ENCODE measurements around the gene ENPP3. TPM values are rescaled to one million over a fixed set of nuclear protein-coding genes. Genes with fewer than 3 reads are reported as not detected.

The ENPP3 gene
- total RNA-seq, 2 donors from 2014 or later: 0.16 to 0.70 TPM

DNA sequence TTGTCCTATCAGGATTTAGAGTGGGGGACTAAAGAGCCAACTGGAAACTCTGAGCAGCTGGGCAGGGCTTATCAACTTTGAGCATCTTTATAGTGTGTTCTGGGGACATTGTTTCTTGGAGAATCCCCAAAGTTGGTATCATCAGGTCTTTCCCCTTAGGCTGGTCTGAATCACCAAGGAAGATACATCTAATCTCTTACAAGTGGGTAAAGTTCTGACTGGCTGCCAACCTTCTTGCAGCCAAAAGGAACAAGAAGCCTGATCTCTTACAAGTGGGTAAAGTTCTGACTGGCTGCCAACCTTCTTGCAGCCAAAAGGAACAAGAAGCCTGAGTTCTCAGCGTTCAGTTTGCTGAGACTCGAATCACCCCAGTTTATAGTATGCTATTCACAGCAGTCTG lies 7.5 kb upstream of the ENPP3 start:
- peaks cover 3% of the 10 kb centered on the region for H3K36me3 Mint-ChIP-seq (ENCODE audit: low read depth)
- no peak for DNase-seq
- no peaks in the 10 kb centered on the region for H3K9me3 ChIP-seq (ENCODE audit: control insufficient read depth, low read length, poor library complexity, severe bottlenecking)
- peak overlapping the region; percentile 49 for H3K4me3 Mint-ChIP-seq
- H3K4me1 Mint-ChIP-seq: peaks cover 23% of the 10 kb centered on the region
- no peak for ATAC-seq
- peak overlapping the region; percentile 98 for H3K27ac Mint-ChIP-seq
- no peaks in the 10 kb centered on the region for H3K27me3 Mint-ChIP-seq

DNA sequence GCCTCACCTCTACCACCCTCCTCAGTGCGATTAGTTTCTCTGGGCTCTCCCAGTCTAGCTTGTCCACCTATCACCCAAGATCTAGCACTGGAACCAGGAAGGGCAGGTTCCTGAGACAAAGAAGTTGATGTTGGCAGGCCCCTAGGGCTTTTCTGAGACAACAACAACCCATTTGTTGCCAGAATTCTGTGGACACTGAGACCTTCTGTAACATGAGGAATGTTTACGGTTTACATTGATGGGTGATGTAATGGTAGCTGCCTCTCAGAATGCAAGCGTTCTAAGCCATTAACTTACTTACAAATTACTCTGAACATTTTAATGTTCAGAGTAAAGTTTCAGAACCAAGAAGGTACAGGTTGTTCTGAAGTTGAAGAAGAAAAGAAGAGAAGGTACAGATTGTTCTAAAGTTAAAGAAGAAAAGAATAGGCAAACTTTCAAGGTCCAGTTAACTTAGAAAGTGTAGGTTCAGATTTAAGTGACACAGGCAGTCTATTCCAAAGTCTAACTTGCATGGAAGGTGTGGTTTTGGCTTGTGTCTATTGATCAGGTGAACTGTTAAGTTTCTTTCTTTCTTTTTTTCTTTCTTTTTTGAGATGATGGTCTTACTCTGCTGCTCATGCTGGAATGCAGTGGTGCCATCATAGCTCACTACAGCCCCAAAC lies 5.3 kb upstream of the ENPP3 start:
- Mint-ChIP-seq H3K27ac (peak overlapping the region; percentile 32), H3K27me3 (no peaks in the 10 kb centered on the region), H3K36me3 (ENCODE audit: low read depth) (peaks cover 3% of the 10 kb centered on the region), H3K4me3 (no peak overlapping the region), H3K4me1 (peaks cover 20% of the 10 kb centered on the region)
- H3K9me3 ChIP-seq (ENCODE audit: control insufficient read depth, low read length, poor library complexity, severe bottlenecking): no peaks in the 10 kb centered on the region
- ATAC-seq (no peak), DNase-seq (no peak)

DNA sequence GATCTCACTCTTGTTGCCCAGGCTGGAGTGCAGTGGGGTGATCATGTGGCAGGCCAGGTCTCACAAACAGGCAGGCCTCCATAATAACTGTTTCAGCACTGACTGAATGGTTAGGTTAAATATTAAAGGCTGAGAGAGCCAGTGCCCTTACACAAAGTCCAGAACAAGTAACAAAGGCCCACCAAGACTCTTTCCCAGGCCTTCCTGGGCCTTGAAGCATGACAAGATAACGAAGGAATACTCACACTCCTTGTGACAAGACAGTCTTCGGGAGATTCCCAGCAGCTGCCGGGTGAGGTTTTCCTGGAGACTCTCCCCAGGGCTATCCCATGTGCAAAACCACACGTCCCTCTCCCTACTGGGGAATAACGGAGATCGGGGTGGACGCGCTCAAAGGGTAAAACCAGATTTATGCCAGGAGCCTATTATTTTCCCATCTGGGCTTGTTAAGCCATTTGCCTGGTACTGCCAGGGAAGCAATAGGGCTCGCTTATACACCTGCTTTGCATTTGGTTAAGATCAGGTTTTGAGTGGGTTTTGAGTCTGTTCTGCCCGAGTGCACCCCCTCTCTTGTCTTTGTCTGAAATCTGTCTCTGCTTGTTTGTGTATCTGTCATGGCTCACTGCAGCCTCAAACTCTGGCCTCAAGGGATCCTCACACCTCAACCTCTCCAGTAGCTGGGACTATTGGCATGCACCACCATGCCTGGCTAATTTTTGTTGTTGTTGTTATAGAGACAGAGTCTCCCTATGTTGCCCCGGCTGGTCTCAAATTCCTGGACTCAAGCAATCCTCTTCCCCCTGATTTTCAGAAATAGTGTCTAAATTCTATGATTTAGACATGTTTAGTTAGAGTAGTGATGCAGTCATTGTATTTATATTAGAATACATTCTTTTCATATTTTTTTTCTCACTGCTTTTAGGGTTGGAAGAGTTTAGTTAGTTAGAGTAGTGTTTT lies 1.4 kb upstream of the ENPP3 start:
- no peak for ATAC-seq
- peaks cover 4% of the 10 kb centered on the region for H3K36me3 Mint-ChIP-seq (ENCODE audit: low read depth)
- DNase-seq: no peak
- H3K4me3 Mint-ChIP-seq: no peak overlapping the region
- peaks cover 4% of the 10 kb centered on the region for H3K4me1 Mint-ChIP-seq
- H3K27ac Mint-ChIP-seq: no peak overlapping the region
- no peaks in the 10 kb centered on the region for H3K27me3 Mint-ChIP-seq
- H3K9me3 ChIP-seq (ENCODE audit: control insufficient read depth, low read length, poor library complexity, severe bottlenecking): no peaks in the 10 kb centered on the region

DNA sequence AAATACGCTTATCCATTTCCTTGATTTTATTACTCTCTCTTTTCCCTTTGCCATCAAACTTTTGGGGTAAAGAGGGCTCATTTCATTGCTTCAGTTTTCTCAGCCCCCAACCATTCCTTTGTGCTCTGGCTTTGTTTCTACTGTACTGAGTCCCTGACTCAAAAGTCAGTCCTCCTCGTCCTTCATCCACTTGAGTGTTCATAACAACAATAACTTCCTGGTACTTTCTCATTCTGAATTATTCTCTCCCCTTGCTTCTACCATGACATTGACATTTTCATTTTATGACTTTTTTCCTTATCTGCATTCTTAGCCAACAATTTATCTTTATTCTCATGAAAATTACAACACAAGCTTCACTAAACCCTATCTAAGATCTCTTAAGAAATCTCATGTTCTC lies 911 bp downstream of the ENPP3 start:
- no peak for ATAC-seq
- H3K4me3 Mint-ChIP-seq: no peak overlapping the region
- no peak overlapping the region for H3K27ac Mint-ChIP-seq
- no peak for DNase-seq
- H3K36me3 Mint-ChIP-seq (ENCODE audit: low read depth): peaks cover 4% of the 10 kb centered on the region
- peaks cover 4% of the 10 kb centered on the region for H3K4me1 Mint-ChIP-seq
- H3K9me3 ChIP-seq (ENCODE audit: control insufficient read depth, low read length, poor library complexity, severe bottlenecking): no peaks in the 10 kb centered on the region
- H3K27me3 Mint-ChIP-seq: no peaks in the 10 kb centered on the region

DNA sequence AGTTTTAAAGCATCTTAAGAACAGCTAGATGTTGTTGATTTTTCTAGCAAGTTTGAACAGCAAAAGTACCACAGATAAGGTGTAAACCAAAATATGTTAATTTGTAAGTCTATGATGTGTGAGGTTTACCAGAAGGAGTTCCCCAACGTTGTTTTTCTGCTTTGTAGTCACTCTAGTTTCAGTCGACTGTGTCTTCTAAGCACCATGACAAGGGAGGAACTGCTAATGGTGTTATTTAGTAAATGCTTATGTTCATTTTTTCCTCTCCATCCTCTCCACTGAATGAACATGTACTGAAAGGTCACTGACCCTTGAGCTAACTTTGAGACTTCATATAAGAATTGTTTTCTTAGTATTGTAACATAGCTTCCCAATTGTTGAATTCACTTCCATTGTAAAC lies 3.0 kb downstream of the ENPP3 start:
- Mint-ChIP-seq H3K27ac (no peak overlapping the region), H3K4me3 (no peak overlapping the region), H3K27me3 (no peaks in the 10 kb centered on the region), H3K4me1 (peaks cover 4% of the 10 kb centered on the region), H3K36me3 (ENCODE audit: low read depth) (peaks cover 4% of the 10 kb centered on the region)
- no peaks in the 10 kb centered on the region for H3K9me3 ChIP-seq (ENCODE audit: control insufficient read depth, low read length, poor library complexity, severe bottlenecking)
- DNase-seq (no peak), ATAC-seq (no peak)

DNA sequence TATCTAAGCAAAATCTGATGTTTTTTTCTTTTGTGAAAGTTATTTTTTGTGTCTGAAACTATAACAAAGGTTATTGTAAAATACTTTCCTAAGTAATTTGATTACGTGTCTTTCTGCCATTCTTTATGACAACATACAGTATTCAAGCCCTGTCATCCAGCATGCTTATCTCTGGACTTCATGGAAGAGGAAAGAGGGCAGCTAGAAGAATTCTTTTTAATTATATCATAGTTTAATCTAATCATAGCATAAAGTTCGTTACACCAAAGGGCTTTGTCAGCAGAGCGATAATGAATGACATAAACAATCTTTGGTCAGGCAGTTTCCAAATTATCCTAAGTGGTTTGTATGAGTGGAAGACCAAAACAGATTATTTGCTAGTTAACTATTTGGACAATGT lies 3.5 kb downstream of the ENPP3 start:
- Mint-ChIP-seq H3K4me3 (no peak overlapping the region), H3K27ac (no peak overlapping the region), H3K27me3 (no peaks in the 10 kb centered on the region), H3K36me3 (ENCODE audit: low read depth) (peaks cover 4% of the 10 kb centered on the region), H3K4me1 (peaks cover 4% of the 10 kb centered on the region)
- no peaks in the 10 kb centered on the region for H3K9me3 ChIP-seq (ENCODE audit: control insufficient read depth, low read length, poor library complexity, severe bottlenecking)
- no peak for ATAC-seq
- DNase-seq: no peak

DNA sequence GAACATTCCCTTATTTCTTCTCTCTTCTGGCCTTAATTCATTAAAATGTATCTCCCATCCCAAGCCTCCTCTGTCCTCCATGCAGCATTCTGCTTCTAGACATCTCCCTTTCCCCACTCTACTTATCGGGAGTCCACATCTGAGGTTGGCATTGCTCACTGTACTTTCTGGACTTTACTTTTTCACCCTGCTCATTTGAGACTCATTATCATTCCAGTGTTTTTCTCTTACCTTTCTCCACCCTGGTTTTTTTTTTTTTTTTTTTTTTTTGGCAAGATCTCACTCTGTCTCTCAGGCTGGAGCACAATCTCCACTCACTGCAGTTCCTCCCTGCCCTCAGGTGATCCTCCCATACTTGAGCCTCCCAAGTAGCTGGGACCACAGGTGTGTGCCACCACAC lies 4.5 kb downstream of the ENPP3 start:
- no peaks in the 10 kb centered on the region for H3K27me3 Mint-ChIP-seq
- DNase-seq (no peak), ATAC-seq (no peak)
- no peak overlapping the region for H3K27ac Mint-ChIP-seq
- H3K4me3 Mint-ChIP-seq: no peak overlapping the region
- H3K9me3 ChIP-seq (ENCODE audit: control insufficient read depth, low read length, poor library complexity, severe bottlenecking): no peaks in the 10 kb centered on the region
- H3K4me1 Mint-ChIP-seq: peaks cover 4% of the 10 kb centered on the region
- peaks cover 4% of the 10 kb centered on the region for H3K36me3 Mint-ChIP-seq (ENCODE audit: low read depth)

DNA sequence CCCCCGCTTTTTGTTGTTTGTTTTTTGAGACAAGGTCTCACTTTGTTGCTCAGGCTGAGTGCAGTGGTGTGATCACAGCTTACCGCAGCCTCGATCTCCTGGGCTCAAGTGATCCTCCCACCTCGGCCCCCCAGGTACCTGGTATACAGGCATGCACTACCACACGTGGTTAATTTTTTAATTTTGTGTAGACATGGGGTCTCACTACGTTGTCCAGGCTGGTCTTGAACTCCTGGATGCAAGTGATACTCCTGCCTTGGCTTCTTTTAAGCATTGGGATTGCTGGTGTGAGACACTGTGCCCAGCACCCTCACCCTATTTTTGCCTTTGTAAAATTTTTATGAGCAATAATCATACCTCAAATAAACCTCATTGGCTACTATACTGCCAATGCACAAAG lies 5.5 kb downstream of the ENPP3 start:
- Mint-ChIP-seq H3K36me3 (ENCODE audit: low read depth) (peaks cover 4% of the 10 kb centered on the region), H3K4me3 (no peak overlapping the region), H3K27me3 (no peaks in the 10 kb centered on the region), H3K4me1 (peaks cover 4% of the 10 kb centered on the region), H3K27ac (no peak overlapping the region)
- ATAC-seq: no peak
- DNase-seq: no peak
- H3K9me3 ChIP-seq (ENCODE audit: control insufficient read depth, low read length, poor library complexity, severe bottlenecking): no peaks in the 10 kb centered on the region

DNA sequence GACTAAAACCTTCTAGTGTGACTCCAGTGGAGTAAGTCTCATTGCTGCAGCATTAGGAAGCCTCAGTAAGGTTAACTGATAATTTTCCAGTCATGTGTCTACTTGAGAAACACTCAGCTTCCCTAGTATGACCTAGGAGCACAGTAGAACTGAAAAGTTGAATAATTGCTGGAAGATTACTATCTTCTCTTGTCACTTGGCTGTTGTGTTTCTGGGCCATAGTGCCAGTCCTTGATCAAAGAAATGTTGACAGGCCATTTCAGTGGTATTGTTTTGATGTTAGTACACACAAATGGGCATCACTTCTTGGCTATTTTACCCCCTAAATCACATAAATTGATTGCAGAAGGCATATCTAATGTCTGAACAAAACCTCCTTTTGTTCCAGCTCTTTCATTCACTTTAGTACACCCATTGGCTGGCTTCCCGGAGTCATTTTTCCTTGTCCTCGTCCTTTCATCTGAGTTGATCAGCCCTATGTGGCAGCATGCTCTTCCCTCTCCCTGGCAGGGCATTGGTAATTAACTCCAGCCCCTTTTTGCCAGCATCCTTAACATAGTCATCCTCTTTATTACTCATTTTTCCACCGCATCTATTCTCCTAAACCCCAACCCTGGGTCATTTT lies 6.0 kb downstream of the ENPP3 start:
- H3K27ac Mint-ChIP-seq: no peak overlapping the region

DNA sequence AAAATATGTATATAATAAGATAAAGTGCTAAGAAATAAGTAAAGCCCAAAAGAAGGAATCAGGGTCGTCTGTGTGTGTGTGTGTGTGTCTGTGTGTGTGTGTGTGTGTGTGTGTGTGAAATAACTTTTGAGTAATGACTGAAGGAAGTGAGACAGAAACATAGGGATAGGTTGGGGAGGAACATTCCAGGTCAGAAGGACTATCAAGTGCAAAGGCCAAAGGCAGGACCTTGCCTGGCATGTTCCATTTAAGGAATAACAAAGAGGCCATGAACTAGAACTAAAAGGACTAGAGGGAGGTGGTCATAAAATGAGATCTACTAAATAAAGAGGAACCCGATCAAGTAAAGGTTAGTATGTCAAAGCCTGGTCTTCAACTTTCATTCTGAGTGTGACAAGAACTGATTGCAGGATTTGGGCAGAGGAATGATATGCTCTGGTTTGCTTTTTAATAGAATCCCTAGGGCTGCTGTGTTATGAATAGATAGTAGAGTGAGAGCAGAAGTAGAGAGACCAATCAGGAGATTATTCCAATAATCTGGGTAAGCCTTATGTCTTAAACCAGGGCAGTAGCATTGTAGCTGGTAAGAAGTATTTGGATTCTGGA lies 6.9 kb downstream of the ENPP3 start:
- no peak overlapping the region for H3K27ac Mint-ChIP-seq
- H3K36me3 Mint-ChIP-seq (ENCODE audit: low read depth): peaks cover 2% of the 10 kb centered on the region
- DNase-seq (no peak), ATAC-seq (no peak)
- H3K9me3 ChIP-seq (ENCODE audit: control insufficient read depth, low read length, poor library complexity, severe bottlenecking): no peaks in the 10 kb centered on the region
- no peak overlapping the region for H3K4me3 Mint-ChIP-seq
- H3K4me1 Mint-ChIP-seq: peaks cover under 1% of the 10 kb centered on the region
- peaks cover 2% of the 10 kb centered on the region for H3K27me3 Mint-ChIP-seq

More for the DNA sequence above, 6.0 kb downstream of the ENPP3 start:
- Mint-ChIP-seq H3K4me1 (peaks cover 1% of the 10 kb centered on the region), H3K27me3 (no peaks in the 10 kb centered on the region), H3K36me3 (ENCODE audit: low read depth) (peaks cover 1% of the 10 kb centered on the region), H3K4me3 (no peak overlapping the region)
- DNase-seq (no peak), ATAC-seq (no peak)
- H3K9me3 ChIP-seq (ENCODE audit: control insufficient read depth, low read length, poor library complexity, severe bottlenecking): no peaks in the 10 kb centered on the region

DNA sequence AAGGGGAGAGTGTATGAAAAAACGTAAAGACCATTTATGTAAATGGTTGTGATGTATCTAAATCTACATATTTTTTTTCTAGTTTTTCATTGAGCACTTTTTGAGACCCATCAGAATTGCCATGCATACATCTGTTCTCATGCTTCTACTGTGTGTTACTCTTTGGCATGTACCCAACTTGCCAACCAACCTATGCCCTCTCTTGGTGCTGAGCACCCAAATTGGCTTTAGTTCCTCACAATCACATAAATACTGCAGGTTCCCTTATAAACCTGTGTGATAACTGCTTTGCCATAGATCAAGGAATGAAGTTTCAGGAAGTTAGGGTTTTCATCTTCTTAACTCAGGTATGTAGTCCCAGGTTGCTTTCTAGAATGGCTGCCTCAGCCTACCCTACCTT lies 7.8 kb downstream of the ENPP3 start:
- no peaks in the 10 kb centered on the region for H3K9me3 ChIP-seq (ENCODE audit: control insufficient read depth, low read length, poor library complexity, severe bottlenecking)
- H3K36me3 Mint-ChIP-seq (ENCODE audit: low read depth): peaks cover 3% of the 10 kb centered on the region
- no peak overlapping the region for H3K27ac Mint-ChIP-seq
- peaks cover 4% of the 10 kb centered on the region for H3K4me1 Mint-ChIP-seq
- ATAC-seq (no peak), DNase-seq (no peak)
- no peak overlapping the region for H3K4me3 Mint-ChIP-seq
- H3K27me3 Mint-ChIP-seq: peaks cover 12% of the 10 kb centered on the region

DNA sequence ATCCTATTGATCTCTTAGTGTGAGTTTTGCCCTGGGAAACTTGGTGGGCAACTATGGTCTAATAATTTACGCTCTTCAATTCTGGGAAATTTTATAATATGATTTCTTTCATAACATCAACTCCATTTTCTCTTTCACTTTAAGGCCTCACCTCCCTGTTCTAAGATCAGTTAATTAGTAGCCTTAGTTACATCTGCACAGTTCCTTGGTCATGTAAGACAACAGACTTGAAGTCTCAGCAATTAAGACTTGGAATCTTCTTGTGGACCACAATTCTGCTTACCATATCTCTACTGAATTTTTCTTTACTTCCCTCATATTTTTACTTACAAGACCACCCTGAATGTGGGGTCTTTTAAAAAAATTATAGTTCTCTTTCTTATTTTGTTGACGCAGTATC lies 8.7 kb downstream of the ENPP3 start:
- ATAC-seq: no peak
- DNase-seq: no peak
- Mint-ChIP-seq H3K27me3 (peaks cover 17% of the 10 kb centered on the region), H3K27ac (no peak overlapping the region), H3K4me1 (peaks cover 4% of the 10 kb centered on the region), H3K4me3 (no peak overlapping the region), H3K36me3 (ENCODE audit: low read depth) (peaks cover 3% of the 10 kb centered on the region)
- no peaks in the 10 kb centered on the region for H3K9me3 ChIP-seq (ENCODE audit: control insufficient read depth, low read length, poor library complexity, severe bottlenecking)

DNA sequence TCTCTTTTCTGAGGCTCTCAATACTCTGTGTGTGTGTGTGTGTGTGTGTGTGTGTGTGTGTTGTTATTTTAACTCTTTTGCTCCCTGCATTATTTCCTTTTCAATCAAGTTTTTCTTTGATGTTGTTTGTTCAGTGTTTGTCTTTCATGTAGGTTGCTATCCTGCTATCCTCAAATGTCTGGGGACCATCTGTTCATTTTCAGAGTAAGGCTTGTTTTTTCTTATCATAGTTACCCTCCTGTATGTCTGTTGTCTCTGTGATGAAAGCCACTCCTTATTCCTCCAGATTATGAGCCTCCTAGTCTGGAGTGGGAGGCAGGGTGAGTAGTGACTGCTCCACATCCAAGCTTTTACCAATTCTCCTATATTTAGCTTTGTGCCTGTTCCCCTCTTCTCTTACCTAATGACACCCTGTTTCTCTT lies 9.2 kb downstream of the ENPP3 start:
- H3K4me1 Mint-ChIP-seq: peaks cover 4% of the 10 kb centered on the region
- no peak overlapping the region for H3K27ac Mint-ChIP-seq
- H3K27me3 Mint-ChIP-seq: peaks cover 17% of the 10 kb centered on the region
- H3K9me3 ChIP-seq (ENCODE audit: control insufficient read depth, low read length, poor library complexity, severe bottlenecking): no peaks in the 10 kb centered on the region
- H3K36me3 Mint-ChIP-seq (ENCODE audit: low read depth): peaks cover 3% of the 10 kb centered on the region
- ATAC-seq (no peak), DNase-seq (no peak)
- no peak overlapping the region for H3K4me3 Mint-ChIP-seq
